Stimulated activated naive CD4-positive, alpha-beta T cell treated with Interleukin-2 at 50 U/mL for 16 hours (primary cell): ENCODE data around the gene TFDP1.

Experiments
- DNase-seq: peaks from one replicate; lab custom pipeline; 2025; lab: John Stamatoyannopoulos, UW

Gene TFDP1

DNA sequence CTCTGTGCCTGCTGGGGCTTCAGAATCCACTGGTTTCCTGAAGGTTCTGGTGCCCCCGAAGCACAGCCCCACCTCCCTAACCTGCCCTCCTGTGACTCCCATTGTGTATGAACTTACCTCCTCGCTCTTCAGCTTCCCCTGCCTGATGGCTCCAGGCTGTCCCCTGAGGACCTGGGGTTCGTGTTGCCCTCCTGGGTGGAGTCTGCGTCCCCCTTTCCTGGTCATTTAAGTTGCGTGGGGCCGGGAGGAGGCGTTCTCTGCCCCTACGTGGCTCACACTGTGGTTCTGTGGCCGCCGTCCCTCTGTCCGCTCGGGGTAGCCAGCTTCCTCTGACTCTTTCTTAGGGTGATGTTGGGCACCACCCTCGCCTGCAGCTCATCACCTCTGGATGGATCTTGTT lies 13.9 kb downstream of the TFDP1 start:
- DNase-seq = no peak

- DNase-seq = no peak
These were observed 14.8 kb downstream of the TFDP1 start for GRCh38 chr13:113599391-113599790.

GRCh38 chr13:113601166-113602070 lies 16.9 kb downstream of the TFDP1 start:
- no peak for DNase-seq

DNA sequence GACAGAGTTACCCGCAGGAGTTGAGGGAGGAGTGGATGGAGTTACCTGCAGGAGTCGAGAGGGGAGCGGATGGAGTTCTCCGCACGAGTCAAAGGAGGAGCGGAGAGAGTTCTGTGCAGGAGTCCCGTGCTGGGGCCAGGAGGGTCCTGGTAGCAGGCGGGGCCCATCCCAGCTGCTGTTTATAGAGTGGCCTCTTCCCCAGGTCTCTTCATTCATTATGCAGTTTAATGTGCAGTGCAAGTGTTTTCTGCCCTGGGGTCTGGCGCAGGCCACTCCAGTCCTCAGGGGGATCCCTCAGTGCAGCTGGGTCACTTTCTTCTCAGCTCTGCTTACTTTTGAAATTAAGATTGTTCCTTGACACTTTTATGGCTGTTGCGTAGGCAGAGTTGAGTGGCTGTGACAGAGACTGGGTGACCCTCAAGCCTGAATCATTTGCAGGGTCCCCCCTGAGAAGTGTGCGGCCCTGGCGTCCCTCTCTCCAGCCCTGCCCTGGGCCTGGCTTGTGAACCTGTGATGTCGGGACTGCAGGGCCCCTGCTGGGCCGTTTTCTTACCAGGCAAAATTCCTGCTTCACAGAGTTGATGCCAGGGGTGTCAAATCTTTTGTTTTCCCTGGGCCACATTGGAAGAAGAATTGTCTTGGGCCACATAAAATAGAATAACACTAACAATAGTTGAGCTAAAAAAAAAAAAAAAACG lies 17.9 kb downstream of the TFDP1 start:
- no peak for DNase-seq

DNA sequence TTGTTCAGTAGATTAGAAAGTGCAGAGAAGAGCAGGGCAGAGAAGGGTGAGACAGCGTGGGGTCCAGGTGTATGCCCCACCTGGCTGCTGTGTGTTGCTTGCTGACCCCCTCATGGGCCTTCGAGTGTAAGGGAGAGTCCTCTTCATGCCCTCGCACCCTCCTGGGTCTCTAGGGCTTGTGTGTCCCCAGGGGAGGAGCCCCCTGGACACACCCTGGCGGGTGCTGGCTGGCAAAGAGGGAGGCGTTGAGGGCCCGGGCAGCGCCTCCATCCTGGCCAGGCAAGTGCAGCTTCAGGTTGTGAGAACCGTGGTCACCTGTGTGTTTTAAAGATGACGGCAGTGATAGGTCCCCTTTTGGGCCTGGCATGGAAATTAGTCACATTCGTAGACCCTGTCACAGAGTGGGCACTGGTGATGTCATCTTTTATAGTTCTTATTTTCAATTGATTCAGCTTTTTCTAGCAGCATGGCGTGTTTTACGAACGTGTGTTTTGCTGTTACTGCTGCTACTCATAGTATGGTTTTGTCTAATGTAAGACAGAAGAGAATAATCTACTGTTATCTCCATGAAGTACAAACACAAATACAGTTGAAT lies 18.7 kb downstream of the TFDP1 start:
- no peak for DNase-seq

DNA sequence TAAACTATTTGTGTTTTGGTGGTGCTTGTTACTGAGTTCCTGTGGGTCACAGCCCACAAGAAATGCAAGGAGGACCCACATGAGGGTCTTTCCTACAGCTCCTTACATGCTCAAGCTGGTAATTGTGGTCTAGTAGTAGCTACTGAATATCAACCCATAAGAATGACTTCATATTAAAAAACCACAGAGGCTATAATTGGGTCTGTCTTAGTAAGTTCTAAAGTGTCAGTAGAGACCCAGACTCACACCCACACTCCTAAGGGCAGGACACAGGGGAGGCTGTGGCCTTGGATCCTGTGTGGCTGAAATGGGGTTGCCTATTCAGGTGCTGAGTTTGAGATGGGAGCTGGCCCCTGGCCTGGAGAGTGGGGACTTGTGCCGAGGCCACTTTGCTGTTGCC lies 19.6 kb downstream of the TFDP1 start:
- no peak for DNase-seq

DNA sequence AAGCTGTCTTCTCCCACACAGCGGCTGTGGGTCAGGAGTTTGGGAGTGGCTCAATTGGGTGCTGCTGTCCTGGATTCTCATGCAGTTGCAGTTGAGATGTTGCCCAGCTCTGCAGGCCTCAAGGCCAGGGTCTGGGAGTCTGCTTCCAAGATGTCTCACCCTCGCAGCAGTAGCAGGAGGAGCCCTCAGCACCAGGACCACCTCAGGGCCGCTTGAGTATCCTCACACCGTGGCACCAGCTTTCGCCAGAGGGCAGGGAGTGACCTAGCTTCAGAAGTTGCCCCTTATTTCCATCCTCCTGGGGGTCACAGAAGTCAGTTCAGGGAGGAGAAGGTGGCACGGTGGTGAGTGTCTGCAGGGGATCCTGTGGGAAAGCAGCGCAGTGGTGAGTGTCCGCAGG lies 20.9 kb downstream of the TFDP1 start:
- no peak for DNase-seq

GRCh38 chr13:113605866-113606438 lies 21.4 kb downstream of the TFDP1 start:
- no peak for DNase-seq

GRCh38 chr13:113607056-113607888 lies 22.7 kb downstream of the TFDP1 start:
- no peak for DNase-seq

GRCh38 chr13:113607889-113608635 lies 23.5 kb downstream of the TFDP1 start:
- DNase-seq = no peak

- DNase-seq = no peak
These were observed 24.5 kb downstream of the TFDP1 start for GRCh38 chr13:113608967-113609533.

- DNase-seq = no peak
These were observed 25.1 kb downstream of the TFDP1 start for GRCh38 chr13:113609616-113610015.

DNA sequence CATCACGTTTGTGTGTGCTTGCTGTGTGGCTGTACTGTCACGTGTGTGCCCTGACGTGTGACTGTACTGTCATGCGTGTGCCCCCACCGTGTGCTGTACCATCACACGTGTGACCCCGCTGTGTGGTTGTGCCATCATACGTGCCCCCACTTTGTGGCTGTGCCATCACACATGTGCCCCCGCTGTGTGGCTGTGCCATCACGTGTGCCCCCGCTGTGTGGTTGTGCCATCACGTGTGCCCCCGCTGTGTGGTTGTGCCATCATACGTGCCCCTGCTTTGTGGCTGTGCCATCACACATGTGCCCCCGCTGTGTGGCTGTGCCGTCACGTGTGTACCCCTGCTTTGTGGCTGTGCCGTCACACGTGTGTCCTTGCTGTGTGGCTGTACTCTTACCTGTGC lies 25.7 kb downstream of the TFDP1 start:
- no peak for DNase-seq

DNA sequence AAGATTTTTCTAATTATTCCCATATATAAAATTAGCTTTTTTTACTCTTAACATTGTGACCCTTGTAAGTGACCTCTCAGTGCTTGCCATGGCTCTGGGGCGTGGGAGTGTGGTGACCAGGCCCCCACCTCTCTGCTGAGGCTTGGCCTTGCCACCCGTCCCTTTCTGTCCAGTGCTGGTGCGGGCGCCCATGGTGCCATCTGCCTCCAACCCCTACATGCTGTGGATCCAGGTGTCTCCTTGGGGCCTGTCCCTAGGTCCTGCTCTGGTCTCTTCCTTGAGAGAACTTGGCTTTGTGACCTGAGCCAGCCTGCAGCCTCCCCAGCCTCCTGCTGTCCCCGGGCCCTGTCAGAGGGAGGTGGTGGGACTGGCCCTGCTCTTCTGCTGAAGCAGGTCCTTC lies 27.4 kb downstream of the TFDP1 start:
- no peak for DNase-seq

DNA sequence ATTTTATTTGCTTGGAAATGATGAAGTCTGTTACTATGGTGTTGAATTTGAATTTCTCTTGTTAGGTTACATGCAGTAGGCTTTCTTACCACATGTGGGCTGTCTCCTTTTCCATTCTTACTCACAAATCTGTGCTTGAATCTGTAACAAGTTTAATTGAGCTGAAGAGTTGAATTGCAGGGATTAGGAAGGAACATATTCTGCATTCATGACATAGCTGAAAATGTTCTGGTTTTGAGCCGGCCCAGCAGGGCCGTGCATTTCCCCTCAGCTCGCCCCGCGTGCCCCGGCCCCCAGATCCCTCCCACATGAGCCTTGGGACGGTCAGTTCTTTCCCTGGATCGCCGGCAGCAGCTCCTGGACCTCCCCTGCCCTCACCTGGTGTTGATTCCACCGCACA lies 28.1 kb downstream of the TFDP1 start:
- DNase-seq = no peak

GRCh38 chr13:113613789-113614379 lies 29.3 kb downstream of the TFDP1 start:
- DNase-seq = no peak

DNA sequence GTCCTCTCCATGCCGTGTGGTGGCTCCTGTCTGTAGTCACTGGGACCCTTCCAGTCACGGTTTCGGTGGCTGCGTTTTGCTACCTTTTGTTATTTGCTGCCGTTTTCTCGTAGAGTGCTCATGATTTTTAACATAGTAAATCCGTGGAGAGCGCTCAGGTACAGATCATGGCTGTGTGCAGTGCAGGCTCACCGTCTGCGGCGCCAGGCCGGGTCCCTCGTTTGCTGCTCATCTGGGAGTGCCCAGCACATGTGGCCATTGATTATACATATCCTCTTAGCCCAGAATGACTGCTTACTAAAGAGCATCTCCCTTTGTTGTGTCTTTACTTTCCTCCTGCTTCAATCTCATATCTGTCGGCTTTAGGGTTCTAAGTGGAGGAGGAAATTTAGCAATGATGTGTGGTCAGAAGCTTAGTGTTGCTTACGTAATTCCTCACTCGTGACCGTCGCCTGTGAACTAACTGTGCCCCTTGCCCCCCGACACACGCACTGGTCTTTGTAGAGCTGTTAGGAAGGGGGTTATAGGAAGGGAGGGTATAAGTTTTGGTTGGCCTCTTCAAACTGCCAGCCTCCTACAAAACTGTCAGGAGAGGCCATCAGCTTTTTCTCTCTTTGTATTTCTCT lies 31.8 kb downstream of the TFDP1 start:
- no peak for DNase-seq

DNA sequence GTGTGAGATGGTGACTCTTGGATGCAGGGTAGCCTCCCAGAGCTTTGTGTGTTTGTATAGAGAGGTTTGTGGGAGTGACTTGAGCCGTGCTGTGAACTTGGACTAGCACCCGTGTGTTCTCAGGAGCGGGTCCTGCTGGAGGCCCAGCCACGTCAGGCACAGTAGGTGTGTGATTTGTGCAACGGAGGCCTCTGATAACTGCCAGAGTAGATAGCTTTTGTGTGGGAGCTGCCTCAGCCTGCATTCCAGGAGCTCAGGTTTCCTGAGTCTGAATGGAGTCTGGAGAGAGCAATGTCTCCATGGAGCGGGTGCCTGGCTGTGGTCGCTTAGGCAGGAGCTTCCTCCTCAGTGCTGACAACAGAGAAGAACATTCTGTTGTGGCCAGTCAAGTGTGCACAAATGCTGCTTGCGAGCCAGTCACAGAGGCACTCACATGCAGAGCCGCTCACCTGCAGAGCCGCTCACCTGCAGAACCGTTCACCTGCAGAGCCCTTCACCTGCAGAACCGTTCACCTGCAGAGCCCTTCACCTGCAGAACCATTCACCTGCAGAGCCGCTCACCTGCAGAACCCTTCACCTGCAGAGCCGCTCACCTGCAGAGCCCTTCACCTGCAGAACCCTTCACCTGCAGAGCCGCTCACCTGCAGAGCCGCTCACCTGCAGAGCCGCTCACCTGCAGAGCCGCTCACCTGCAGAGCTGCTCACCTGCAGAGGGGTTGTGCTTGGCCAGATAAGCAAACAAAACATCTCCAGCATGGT lies 32.6 kb downstream of the TFDP1 start:
- DNase-seq = no peak

- no peak for DNase-seq
These were observed 33.4 kb downstream of the TFDP1 start for GRCh38 chr13:113617961-113618360.
